Neural progenitor cell (in vitro differentiated cells): Measurements from ENCODE around the gene USH1G. TPM values are rescaled to one million over a fixed set of nuclear protein-coding genes. Genes with fewer than 3 reads are reported as not detected.
A peak's percentile ranks its signal among the peaks of the same experiment; 100 is the strongest.

Experiments
- DNase-seq: peaks from one replicate; pipeline ENCODE4 v3.0.0-alpha.2; 2016; ENCODE audit warnings: low spot score
- H2AFZ ChIP-seq: fragments of 200-600 bp; sonication (generic); replicated peaks from 2 replicates; pipeline ENCODE4 v1.6.1; 2016; ENCODE audit warnings: antibody characterized with exemption
- H3F3A ChIP-seq: fragments of 200-600 bp; sonication (generic); 2 replicates; pipeline ENCODE4 v1.6.1; 2016; ENCODE audit warnings: antibody characterized with exemption, low read depth
- H3K27ac ChIP-seq: fragments of 200-600 bp; sonication (generic); 2 replicates; pipeline ENCODE4 v1.5.1; 2016; ENCODE audit warnings: mild to moderate bottlenecking
- H3K27me3 ChIP-seq: fragments of 200-600 bp; sonication (generic); 2 replicates; pipeline ENCODE4 v1.6.1; 2016; ENCODE audit warnings: mild to moderate bottlenecking, moderate library complexity
- H3K36me3 ChIP-seq: fragments of 200-600 bp; sonication (generic); 2 replicates; pipeline ENCODE4 v1.5.1; 2016
- H3K4me1 ChIP-seq: fragments of 200-600 bp; sonication (generic); 2 replicates; pipeline ENCODE4 v1.6.1; 2016; ENCODE audit warnings: mixed run types
- H3K4me2 ChIP-seq: fragments of 200-600 bp; sonication (generic); 2 replicates; pipeline ENCODE4 v1.6.1; 2016
- H3K4me3 ChIP-seq: fragments of 200-600 bp; sonication (generic); 2 replicates; pipeline ENCODE4 v1.5.1; 2016
- H3K79me2 ChIP-seq: fragments of 200-600 bp; sonication (generic); 2 replicates; pipeline ENCODE4 v1.6.1; 2016; ENCODE audit warnings: low read depth
- H3K9ac ChIP-seq: fragments of 200-600 bp; sonication (generic); 2 replicates; pipeline ENCODE4 v1.6.1; 2016
- H3K9me3 ChIP-seq: fragments of 200-600 bp; sonication (generic); 2 replicates; pipeline ENCODE4 v1.5.1; 2016; ENCODE audit warnings: low read depth
- H4K20me1 ChIP-seq: fragments of 200-600 bp; sonication (generic); 2 replicates; pipeline ENCODE4 v1.6.1; 2016; ENCODE audit warnings: low read depth
- H3K27ac Mint-ChIP-seq: 3 replicates; pipeline ENCODE4 v1.8.0; 2021; ENCODE audit warnings: mixed read lengths
- H3K27me3 Mint-ChIP-seq: 2 replicates; pipeline ENCODE4 v1.8.0; 2022; ENCODE audit warnings: low read depth, mild to moderate bottlenecking, inconsistent platforms, moderate library complexity, mixed read lengths; ENCODE audit not compliant: insufficient read depth
- H3K36me3 Mint-ChIP-seq: 3 replicates; pipeline ENCODE4 v1.8.0; 2021; ENCODE audit warnings: mixed read lengths
- H3K4me1 Mint-ChIP-seq: 3 replicates; pipeline ENCODE4 v1.8.0; 2021; ENCODE audit warnings: mixed read lengths
- H3K4me3 Mint-ChIP-seq: 3 replicates; pipeline ENCODE4 v1.8.0; 2021; ENCODE audit warnings: mild to moderate bottlenecking, moderate library complexity, mixed read lengths
- H3K9me3 Mint-ChIP-seq: 3 replicates; pipeline ENCODE4 v1.8.0; 2020; ENCODE audit warnings: mixed read lengths
- CTCF ChIP-seq: fragments of 200-600 bp; sonication (generic); IDR thresholded peaks from 2 replicates; pipeline ENCODE4 v1.5.1; 2017; ENCODE audit warnings: antibody characterized with exemption, mild to moderate bottlenecking
- EZH2 ChIP-seq: fragments of 200-600 bp; sonication (generic); IDR thresholded peaks from 2 replicates; pipeline ENCODE4 v1.6.1; 2017; ENCODE audit warnings: antibody characterized with exemption, mild to moderate bottlenecking, moderate library complexity
- EZH2phosphoT487 ChIP-seq: fragments of 200-600 bp; sonication (generic); IDR thresholded peaks from 2 replicates; pipeline ENCODE4 v1.6.1; 2017; ENCODE audit warnings: antibody characterized with exemption
- total RNA-seq: library from RNA; depleted of rRNA; stranded (reverse); fragments of >200 nt; gene quantifications from 2 replicates; pipeline ENCODE4 v1.2.3, GENCODE V29; 2015; ENCODE audit warnings: low replicate concordance

The USH1G gene
- total RNA-seq, 1 donor from 2014 or later, result not detected

- TF ChIP-seq CTCF (peak; percentile 82), EZH2phosphoT487 (no peak), EZH2 (no peak)
- Mint-ChIP-seq H3K27me3 (peaks cover 23% of the 10 kb centered on the region), H3K9me3 (no peaks in the 10 kb centered on the region), H3K27ac (peak overlapping the region; percentile 57), H3K36me3 (no peaks in the 10 kb centered on the region), H3K4me3 (peak overlapping the region; percentile 18), H3K4me1 (peaks cover 6% of the 10 kb centered on the region)
- H3K9me3 ChIP-seq, result no peaks in the 10 kb centered on the region
- H3K79me2 ChIP-seq, result no peaks in the 10 kb centered on the region
- H3K36me3 ChIP-seq, result no peaks in the 10 kb centered on the region
- no peaks in the 10 kb centered on the region for H3F3A ChIP-seq
- peak; percentile 93 for DNase-seq
- H3K9ac ChIP-seq, result no peak overlapping the region
- no peak overlapping the region for H3K4me3 ChIP-seq
- no peaks in the 10 kb centered on the region for H4K20me1 ChIP-seq
- no peak overlapping the region for H3K27ac ChIP-seq
- H3K4me1 ChIP-seq, result no peaks in the 10 kb centered on the region
- peaks cover 33% of the 10 kb centered on the region for H3K27me3 ChIP-seq
- H3K4me2 ChIP-seq, result no peak overlapping the region
- no peak overlapping the region for H2AFZ ChIP-seq
Observed at GRCh38 chr17:74961657-74962350, 38.7 kb upstream of the USH1G start.

- Histone ChIP-seq H3K27me3 (peaks cover 33% of the 10 kb centered on the region), H3F3A (no peaks in the 10 kb centered on the region), H3K36me3 (no peaks in the 10 kb centered on the region), H3K9ac (no peak overlapping the region), H4K20me1 (no peaks in the 10 kb centered on the region), H3K4me3 (no peak overlapping the region), H3K9me3 (no peaks in the 10 kb centered on the region), H2AFZ (no peak overlapping the region), H3K4me1 (no peaks in the 10 kb centered on the region), H3K27ac (no peak overlapping the region), H3K4me2 (no peak overlapping the region), H3K79me2 (no peaks in the 10 kb centered on the region)
- Mint-ChIP-seq H3K4me1 (peaks cover 6% of the 10 kb centered on the region), H3K36me3 (no peaks in the 10 kb centered on the region), H3K9me3 (no peaks in the 10 kb centered on the region), H3K4me3 (no peak overlapping the region), H3K27ac (no peak overlapping the region), H3K27me3 (peaks cover 16% of the 10 kb centered on the region)
- DNase-seq, result peak; percentile 80
- peak; percentile 63 for TF ChIP-seq CTCF
- no peak for TF ChIP-seq EZH2phosphoT487
Observed at GRCh38 chr17:74960570-74961342, 37.7 kb upstream of the USH1G start.

- TF ChIP-seq EZH2 (no peak), EZH2phosphoT487 (no peak), CTCF (no peak)
- Mint-ChIP-seq H3K27me3 (peaks cover 16% of the 10 kb centered on the region), H3K4me1 (peaks cover 6% of the 10 kb centered on the region), H3K27ac (peak overlapping the region; percentile 66), H3K4me3 (no peak overlapping the region), H3K36me3 (no peaks in the 10 kb centered on the region), H3K9me3 (no peaks in the 10 kb centered on the region)
- Histone ChIP-seq H3K4me3 (no peak overlapping the region), H3K36me3 (no peaks in the 10 kb centered on the region), H3F3A (no peaks in the 10 kb centered on the region), H2AFZ (no peak overlapping the region), H3K4me2 (no peak overlapping the region), H3K27ac (no peak overlapping the region), H3K79me2 (no peaks in the 10 kb centered on the region), H3K9ac (no peak overlapping the region), H3K27me3 (peaks cover 33% of the 10 kb centered on the region), H3K4me1 (no peaks in the 10 kb centered on the region), H3K9me3 (no peaks in the 10 kb centered on the region), H4K20me1 (no peaks in the 10 kb centered on the region)
- DNase-seq, result no peak
Observed at GRCh38 chr17:74959826-74960515, 36.9 kb upstream of the USH1G start.
